PC-9 (cell line): ENCODE data around the gene MADD. TPM values are rescaled to one million over a fixed set of nuclear protein-coding genes. Genes with fewer than 3 reads are reported as not detected.
A peak's percentile ranks its signal among the peaks of the same experiment; 100 is the strongest.

ENCODE experiments used
- BruUV-seq: library from RNA; stranded (reverse); fragments of 400-500 nt; replicated peaks from 2 replicates; lab custom pipeline; 2021; lab: Mats Ljungman, UMichigan
- CTCF ChIA-PET: fragments of 300-600 bp; sonication (Branson Sonifier 250); formaldehyde crosslinking; loops from one replicate; lab custom pipeline; 2022; ENCODE audit warnings: antibody characterized with exemption; lab: Charles Lee
- POLR2A ChIA-PET: fragments of 300-600 bp; sonication (Branson Sonifier 250); formaldehyde crosslinking; loops from one replicate; lab custom pipeline; 2022; ENCODE audit warnings: antibody characterized with exemption; ENCODE audit not compliant: unreplicated experiment; lab: Charles Lee
- DNase-seq, 2 experiments: peaks; one replicate each; pipeline versions ENCODE4 v3.0.0 to v3.0.0-alpha.2; 2015 to 2022; ENCODE audit warnings: mixed read lengths in 1 of 2
- H2AFZ ChIP-seq: fragments of 200-600 bp; sonication (generic); 2 replicates; pipeline ENCODE4 v1.8.1; 2017; ENCODE audit warnings: antibody characterized with exemption
- H3F3A ChIP-seq: fragments of 200-600 bp; sonication (generic); 2 replicates; pipeline ENCODE4 v1.8.1; 2017; ENCODE audit warnings: antibody characterized with exemption, mild to moderate bottlenecking, low read depth; ENCODE audit not compliant: insufficient read depth
- H3K27ac ChIP-seq: fragments of 200-600 bp; sonication (generic); 2 replicates; pipeline ENCODE4 v1.6.1; 2016; ENCODE audit warnings: mixed run types
- H3K27me3 ChIP-seq: fragments of 200-600 bp; sonication (generic); 2 replicates; pipeline ENCODE4 v1.6.1; 2016; ENCODE audit warnings: low read depth, mixed run types; ENCODE audit not compliant: insufficient read depth
- H3K36me3 ChIP-seq: fragments of 200-600 bp; sonication (generic); 2 replicates; pipeline ENCODE4 v1.6.1; 2016; ENCODE audit warnings: low read depth, mixed run types
- H3K4me1 ChIP-seq: fragments of 200-600 bp; sonication (generic); replicated peaks from 2 replicates; pipeline ENCODE4 v1.6.1; 2016; ENCODE audit warnings: mixed run types; ENCODE audit not compliant: insufficient read depth
- H3K4me2 ChIP-seq: fragments of 200-600 bp; sonication (generic); 2 replicates; pipeline ENCODE4 v1.6.1; 2017; ENCODE audit warnings: mixed run types
- H3K4me3 ChIP-seq: fragments of 200-600 bp; sonication (generic); 2 replicates; pipeline ENCODE4 v1.6.1; 2016; ENCODE audit warnings: mixed run types
- H3K79me2 ChIP-seq: fragments of 200-600 bp; sonication (generic); 2 replicates; pipeline ENCODE4 v1.6.1; 2017; ENCODE audit warnings: low read depth, mixed run types
- H3K9me2 ChIP-seq: fragments of 200-600 bp; sonication (generic); 2 replicates; pipeline ENCODE4 v1.8.1; 2017; ENCODE audit warnings: mild to moderate bottlenecking; ENCODE audit not compliant: insufficient read depth
- H3K9me3 ChIP-seq: fragments of 200-600 bp; sonication (generic); 2 replicates; pipeline ENCODE4 v1.8.1; 2016; ENCODE audit warnings: low read depth; ENCODE audit not compliant: insufficient read depth
- H4K20me1 ChIP-seq: fragments of 200-600 bp; sonication (generic); 2 replicates; pipeline ENCODE4 v1.8.1; 2017; ENCODE audit not compliant: insufficient read depth
- CTCF ChIP-seq: fragments of 200-600 bp; sonication (generic); conservative IDR thresholded peaks from 2 replicates; pipeline ENCODE4 v1.6.1; 2017; ENCODE audit warnings: mixed run types, antibody characterized with exemption, mild to moderate bottlenecking, moderate library complexity
- EZH2 ChIP-seq: fragments of 200-600 bp; sonication (generic); IDR thresholded peaks from 2 replicates; pipeline ENCODE4 v1.8.0; 2017; ENCODE audit warnings: antibody characterized with exemption, low read depth
- intact Hi-C: fragments of 100-400 bp; cut with micrococcal nuclease; formaldehyde crosslinking; loops from one replicate; pipeline ENCODE4 v1.10.0; 2022; ENCODE audit not compliant: unreplicated experiment
- total RNA-seq: library from RNA; stranded (reverse); gene quantifications from 2 replicates; pipeline ENCODE4 v1.2.3, GENCODE V29; 2021

Gene MADD
- total RNA-seq, 1 experiment from 2014 or later: 65.9 TPM

- POLR2A ChIA-PET: interaction anchor here (1.5 kb wide), 1 partner anchor 12 kb away, joined by 14 read pairs; no protein-coding TSS in a partner anchor
- Histone ChIP-seq H3K4me1 (peaks cover 32% of the 10 kb centered on the region), H3K9me2 (no peaks in the 10 kb centered on the region), H3F3A (peaks cover 26% of the 10 kb centered on the region), H2AFZ (no peak overlapping the region), H4K20me1 (peaks cover 39% of the 10 kb centered on the region), H3K4me2 (peak overlapping the region; percentile 96), H3K4me3 (peak overlapping the region; percentile 72; the same call in 1 of the 2 replicates), H3K36me3 (peaks cover 19% of the 10 kb centered on the region; the same call in 1 of the 2 replicates), H3K27me3 (no peaks in the 10 kb centered on the region), H3K79me2 (peaks cover 39% of the 10 kb centered on the region), H3K9me3 (no peaks in the 10 kb centered on the region), H3K27ac (no peak overlapping the region)
- BruUV-seq: no TSS peak
- CTCF ChIA-PET: interaction anchor here (0.5 to 1.6 kb wide), 5 partner anchors 12 to 353 kb away, joined by 3 to 10 read pairs (median 6); partner anchors contain the start of gene LRP4
- TF ChIP-seq EZH2: no peak
- TF ChIP-seq CTCF: no peak
- intact Hi-C loops: no loop called here
- DNase-seq: no peak
Observed at GRCh38 chr11:47271328-47271727, 1.4 kb downstream of the MADD start.

GRCh38 chr11:47271961-47272661, 2.2 kb downstream of the MADD start:
- peaks cover 32% of the 10 kb centered on the region for H3K4me1 ChIP-seq
- H3K36me3 ChIP-seq: peaks cover 26% of the 10 kb centered on the region
- no peak for TF ChIP-seq CTCF
- no peak for TF ChIP-seq EZH2
- peaks cover 30% of the 10 kb centered on the region for H3F3A ChIP-seq
- H3K79me2 ChIP-seq: peaks cover 39% of the 10 kb centered on the region
- CTCF ChIA-PET: no interaction called here
- H2AFZ ChIP-seq: no peak overlapping the region
- DNase-seq: peak in 1 of 2 experiments; percentile 25
- H3K27ac ChIP-seq: no peak overlapping the region
- intact Hi-C loops: no loop called here
- peaks cover 39% of the 10 kb centered on the region for H4K20me1 ChIP-seq
- no TSS peak for BruUV-seq
- H3K27me3 ChIP-seq: no peaks in the 10 kb centered on the region
- no peak overlapping the region for H3K4me3 ChIP-seq
- no peaks in the 10 kb centered on the region for H3K9me3 ChIP-seq
- peak overlapping the region; percentile 96 for H3K4me2 ChIP-seq
- no peaks in the 10 kb centered on the region for H3K9me2 ChIP-seq
- POLR2A ChIA-PET: no interaction called here

GRCh38 chr11:47272706-47273105, 2.8 kb downstream of the MADD start:
- peaks cover 39% of the 10 kb centered on the region for H4K20me1 ChIP-seq
- no peak overlapping the region for H2AFZ ChIP-seq
- H3F3A ChIP-seq: peaks cover 32% of the 10 kb centered on the region
- ChIA-PET CTCF (no interaction called here), POLR2A (no interaction called here)
- no peak overlapping the region for H3K4me2 ChIP-seq
- peaks cover 39% of the 10 kb centered on the region for H3K79me2 ChIP-seq
- no peaks in the 10 kb centered on the region for H3K9me3 ChIP-seq
- intact Hi-C loops: no loop called here
- H3K27ac ChIP-seq: no peak overlapping the region
- no peak for DNase-seq
- peaks cover 28% of the 10 kb centered on the region for H3K36me3 ChIP-seq
- H3K4me1 ChIP-seq: peaks cover 31% of the 10 kb centered on the region
- H3K9me2 ChIP-seq: no peaks in the 10 kb centered on the region
- TF ChIP-seq EZH2 (no peak), CTCF (no peak)
- H3K27me3 ChIP-seq: no peaks in the 10 kb centered on the region
- no TSS peak for BruUV-seq
- no peak overlapping the region for H3K4me3 ChIP-seq
